Tibial nerve (tissue), 4 donors: ENCODE measurements around the gene MINDY3. TPM values are rescaled to one million over a fixed set of nuclear protein-coding genes. Genes with fewer than 3 reads are reported as not detected.

Experiments used
- DNase-seq, 2 donors: peaks; one replicate each; pipeline ENCODE4 v3.0.0-alpha.2; 2019; ENCODE audit warnings: low spot score in 2 of 2
- H3K27ac ChIP-seq, 4 donors: fragments of 200-600 bp; sonication (generic) in 3 of 4; one replicate each; pipeline ENCODE4 v1.5.1; 2017 to 2019; ENCODE audit warnings: mild to moderate bottlenecking in 1 of 4
- H3K27me3 ChIP-seq, 2 donors: fragments of 200-600 bp; sonication (generic) in 1 of 2; one replicate each; pipeline versions ENCODE4 v1.5.1 to v1.6.0; 2017 to 2019
- H3K36me3 ChIP-seq, 3 donors: fragments of 200-600 bp; sonication (generic); one replicate each; pipeline ENCODE4 v1.5.1; 2018 to 2019
- H3K4me1 ChIP-seq, 4 donors: fragments of 200-600 bp; sonication (generic) in 3 of 4; one replicate each; pipeline ENCODE4 v1.5.1; 2017 to 2019
- H3K4me3 ChIP-seq, 4 donors: fragments of 200-600 bp; sonication (generic) in 3 of 4; one replicate each; pipeline ENCODE4 v1.5.1; 2017 to 2019; ENCODE audit warnings: mild to moderate bottlenecking in 1 of 4, moderate library complexity in 1 of 4
- H3K9me3 ChIP-seq, 4 donors: fragments of 200-600 bp; sonication (generic) in 3 of 4; one replicate each; pipeline ENCODE4 v1.5.1; 2017 to 2019
- EP300 ChIP-seq, 2 donors: sonication (generic); formaldehyde crosslinking; IDR thresholded peaks; one replicate each; pipeline ENCODE4 v1.6.1; 2017; ENCODE audit warnings: antibody characterized with exemption in 2 of 2, mild to moderate bottlenecking in 1 of 2
- POLR2A ChIP-seq, 2 donors: fragments of 450-650 bp; IDR thresholded peaks; one replicate each; pipeline ENCODE4 v1.6.1; 2017; ENCODE audit warnings: antibody characterized with exemption in 2 of 2, mild to moderate bottlenecking in 2 of 2, moderate library complexity in 2 of 2
- WGBS, 2 donors: methylation state at CpG; one replicate each; pipeline ENCODE4 v1.1.5; 2018; 5-methylcytosine and 5-hydroxymethylcytosine counted together
- total RNA-seq, 4 donors: library from RNA; depleted of rRNA; stranded (reverse); fragments of >200 nt; gene quantifications; one replicate each; pipeline ENCODE4 v1.1.0, GENCODE V29; 2016
- TF ChIP-seq, protein P1 (sequence below), 5 experiments: fragments of 200-600 bp in 3 of 5; fragments of 450-650 bp in 2 of 5; sonication (generic) in 3 of 5; IDR thresholded peaks; one replicate each; pipeline ENCODE4 v1.5.1; 2016 to 2019; ENCODE audit warnings: antibody characterized with exemption in 5 of 5, mild to moderate bottlenecking in 3 of 5, moderate library complexity in 2 of 5

Gene MINDY3
- total RNA-seq, 4 donors from 2014 or later: 25.3 to 33.2 (median 28.2) TPM

DNA sequence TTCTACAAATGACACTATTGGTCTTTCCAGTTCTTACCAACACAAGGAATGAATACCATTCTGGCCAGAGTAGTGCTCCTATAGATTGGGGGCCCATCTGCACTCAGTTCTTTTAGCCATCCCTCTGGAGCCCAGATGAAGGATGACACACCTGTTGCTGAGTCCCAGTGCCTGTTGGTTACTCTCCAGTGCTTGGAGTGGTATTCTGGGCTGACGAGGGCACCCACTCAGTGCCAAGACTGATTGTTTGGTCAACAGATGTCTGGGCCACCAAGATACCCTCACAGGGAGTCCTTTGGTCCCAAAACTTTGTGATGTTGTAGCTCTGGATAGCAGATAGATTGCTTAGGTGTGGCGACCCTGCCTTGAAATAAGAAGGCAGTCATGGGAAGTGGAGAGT, 116.9 kb downstream of the MINDY3 start:
- Histone ChIP-seq H3K36me3 (no peaks in the 10 kb centered on the region), H3K4me1 (peaks cover 0 to 8% (median 0%) of the 10 kb centered on the region in 4 donors), H3K9me3 (no peaks in the 10 kb centered on the region), H3K4me3 (no peak overlapping the region), H3K27me3 (no peaks in the 10 kb centered on the region), H3K27ac (no peak overlapping the region)
- WGBS, 2 donors: 87 to 98% methylated on average over 2 of the region's 2 CpGs
- TF ChIP-seq EP300 (IDR thresholded peaks at IDR 0.05): no peak
- TF ChIP-seq, protein P1, sequence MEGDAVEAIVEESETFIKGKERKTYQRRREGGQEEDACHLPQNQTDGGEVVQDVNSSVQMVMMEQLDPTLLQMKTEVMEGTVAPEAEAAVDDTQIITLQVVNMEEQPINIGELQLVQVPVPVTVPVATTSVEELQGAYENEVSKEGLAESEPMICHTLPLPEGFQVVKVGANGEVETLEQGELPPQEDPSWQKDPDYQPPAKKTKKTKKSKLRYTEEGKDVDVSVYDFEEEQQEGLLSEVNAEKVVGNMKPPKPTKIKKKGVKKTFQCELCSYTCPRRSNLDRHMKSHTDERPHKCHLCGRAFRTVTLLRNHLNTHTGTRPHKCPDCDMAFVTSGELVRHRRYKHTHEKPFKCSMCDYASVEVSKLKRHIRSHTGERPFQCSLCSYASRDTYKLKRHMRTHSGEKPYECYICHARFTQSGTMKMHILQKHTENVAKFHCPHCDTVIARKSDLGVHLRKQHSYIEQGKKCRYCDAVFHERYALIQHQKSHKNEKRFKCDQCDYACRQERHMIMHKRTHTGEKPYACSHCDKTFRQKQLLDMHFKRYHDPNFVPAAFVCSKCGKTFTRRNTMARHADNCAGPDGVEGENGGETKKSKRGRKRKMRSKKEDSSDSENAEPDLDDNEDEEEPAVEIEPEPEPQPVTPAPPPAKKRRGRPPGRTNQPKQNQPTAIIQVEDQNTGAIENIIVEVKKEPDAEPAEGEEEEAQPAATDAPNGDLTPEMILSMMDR (IDR thresholded peaks at IDR 0.05): no peak
- TF ChIP-seq POLR2A (IDR thresholded peaks at IDR 0.05): no peak
- DNase-seq: no peak

DNA sequence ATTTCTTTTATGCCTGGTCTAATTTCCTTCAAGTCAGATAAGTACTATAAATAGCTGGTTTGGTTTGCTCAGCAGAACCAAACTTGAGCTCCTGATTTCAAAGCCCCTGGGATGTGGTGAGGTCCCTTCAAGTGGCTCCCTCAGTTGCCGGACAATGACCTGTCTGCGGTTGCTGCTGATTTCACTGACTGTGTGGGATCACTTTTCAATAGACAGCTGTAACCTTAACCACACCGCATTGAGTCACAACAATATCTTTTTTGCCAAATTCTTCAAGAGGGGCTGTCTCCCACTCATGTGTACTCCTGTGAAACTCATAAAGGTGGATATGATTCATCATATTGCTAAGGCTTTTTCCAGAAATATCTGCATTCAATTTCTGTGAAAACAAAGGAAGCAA, 117.5 kb downstream of the MINDY3 start:
- no peak for DNase-seq
- no peak overlapping the region for H3K27ac ChIP-seq
- TF ChIP-seq POLR2A (IDR thresholded peaks at IDR 0.05): no peak
- no peaks in the 10 kb centered on the region for H3K36me3 ChIP-seq
- no peaks in the 10 kb centered on the region for H3K27me3 ChIP-seq
- peaks cover 0 to 8% (median 0%) of the 10 kb centered on the region in 4 donors for H3K4me1 ChIP-seq
- no peaks in the 10 kb centered on the region for H3K9me3 ChIP-seq
- 84 to 92% methylated on average over 3 of the region's 3 CpGs for WGBS, 2 donors
- no peak overlapping the region for H3K4me3 ChIP-seq

DNA sequence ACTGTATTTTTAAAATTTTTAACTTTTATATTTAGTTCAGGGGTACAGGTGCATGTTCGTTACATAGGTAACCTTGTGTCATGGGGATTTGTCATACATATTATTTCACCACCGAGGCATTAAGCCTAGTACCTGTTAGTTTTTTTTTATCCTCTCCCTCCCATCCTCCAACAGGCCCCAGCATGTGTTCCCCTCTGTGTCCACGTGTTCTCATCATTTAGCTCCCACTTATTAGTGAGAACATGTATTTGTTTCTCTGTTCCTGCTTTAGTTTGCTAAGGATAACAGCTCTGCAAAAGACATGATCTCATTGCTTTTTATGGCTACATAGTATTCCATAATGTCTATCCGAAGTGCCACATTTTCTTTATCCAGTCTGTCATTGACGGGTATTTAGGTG, 118.2 kb downstream of the MINDY3 start:
- DNase-seq: no peak
- Histone ChIP-seq H3K4me3 (no peak overlapping the region), H3K27me3 (no peaks in the 10 kb centered on the region), H3K4me1 (peaks cover 0 to 8% (median 0%) of the 10 kb centered on the region in 4 donors), H3K9me3 (no peaks in the 10 kb centered on the region), H3K36me3 (no peaks in the 10 kb centered on the region), H3K27ac (no peak overlapping the region)
- WGBS, 2 donors: 63 to 70% methylated on average over 5 of the region's 5 CpGs
- TF ChIP-seq EP300 (IDR thresholded peaks at IDR 0.05) (no peak), POLR2A (IDR thresholded peaks at IDR 0.05) (no peak)
- TF ChIP-seq, protein P1 (IDR thresholded peaks at IDR 0.05): no peak

DNA sequence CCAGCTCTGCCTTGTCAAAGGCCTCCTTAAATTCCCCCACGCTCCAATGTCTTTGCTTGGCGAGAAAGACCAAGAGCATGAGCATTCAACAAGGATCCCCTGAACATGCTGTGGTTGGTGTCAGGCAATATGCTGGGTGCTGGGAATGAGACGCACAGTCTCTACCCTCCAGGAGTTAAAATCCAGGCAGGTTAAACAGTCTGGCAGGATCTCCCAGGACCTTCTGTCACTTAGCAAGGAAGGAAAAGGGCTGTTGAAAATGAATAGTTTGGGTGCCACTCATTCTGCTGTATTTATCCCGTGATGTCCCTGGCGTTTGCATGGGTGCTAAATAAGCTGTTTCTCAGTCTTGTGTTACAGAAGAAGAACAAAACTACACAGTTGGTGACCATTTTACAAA, 118.7 kb downstream of the MINDY3 start:
- no peaks in the 10 kb centered on the region for H3K36me3 ChIP-seq
- H3K9me3 ChIP-seq: no peaks in the 10 kb centered on the region
- peaks cover 0 to 8% (median 0%) of the 10 kb centered on the region in 4 donors for H3K4me1 ChIP-seq
- H3K27ac ChIP-seq: no peak overlapping the region
- no peak for DNase-seq
- TF ChIP-seq, protein P1 (IDR thresholded peaks at IDR 0.05): no peak
- no peak for TF ChIP-seq POLR2A (IDR thresholded peaks at IDR 0.05)
- no peak for TF ChIP-seq EP300 (IDR thresholded peaks at IDR 0.05)
- no peak overlapping the region for H3K4me3 ChIP-seq
- WGBS, 2 donors: 94 to 95% methylated on average over 5 of the region's 5 CpGs
- no peaks in the 10 kb centered on the region for H3K27me3 ChIP-seq

DNA sequence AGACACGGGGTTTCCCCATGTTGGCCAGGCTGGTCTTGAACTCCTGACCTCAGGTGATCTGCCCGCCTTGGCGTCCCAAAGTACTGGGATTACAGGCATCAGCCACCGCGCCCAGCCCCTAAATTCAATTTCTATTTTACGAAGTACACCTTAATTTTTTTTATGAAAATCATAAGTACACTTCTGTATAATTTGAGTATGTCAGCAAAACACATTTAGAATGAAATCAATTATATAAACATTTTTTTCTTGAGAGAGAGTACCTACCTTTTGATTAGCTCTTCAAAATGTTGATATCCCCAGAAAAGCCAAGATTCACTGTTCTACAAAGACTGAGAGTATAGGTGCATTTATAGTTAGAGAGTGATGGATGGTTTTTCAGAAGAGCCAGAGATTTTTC, 120.0 kb downstream of the MINDY3 start:
- Histone ChIP-seq H3K36me3 (no peaks in the 10 kb centered on the region), H3K27me3 (no peaks in the 10 kb centered on the region), H3K27ac (no peak overlapping the region), H3K4me3 (no peak overlapping the region), H3K4me1 (peaks cover 0 to 20% (median 0%) of the 10 kb centered on the region in 4 donors), H3K9me3 (no peaks in the 10 kb centered on the region)
- WGBS, 2 donors: 92% methylated on average over 6 of the region's 6 CpGs
- TF ChIP-seq, protein P1 (IDR thresholded peaks at IDR 0.05): no peak
- TF ChIP-seq POLR2A (IDR thresholded peaks at IDR 0.05): no peak
- no peak for TF ChIP-seq EP300 (IDR thresholded peaks at IDR 0.05)
- DNase-seq: no peak
